AG04450 (cell line): ENCODE results near the gene GALNT9. TPM values are rescaled to one million over a fixed set of nuclear protein-coding genes. Genes with fewer than 3 reads are reported as not detected.

Experiments
- CTCF ChIA-PET: fragments of 300-600, 350-600 bp; formaldehyde crosslinking; extraction: SDS; loops from one replicate; lab custom pipeline; 2022; ENCODE audit warnings: antibody characterized with exemption, inconsistent platforms; lab: Charles Lee
- POLR2A ChIA-PET: fragments of 350-600 bp; formaldehyde crosslinking; extraction: SDS; loops from one replicate; lab custom pipeline; 2021; ENCODE audit warnings: antibody characterized with exemption, inconsistent platforms; lab: Yijun Ruan, JAX
- DNase-seq: peaks from one replicate; pipeline ENCODE4 v3.0.0-alpha.2; 2011; ENCODE audit warnings: low read depth, low spot score
- H3K27ac ChIP-seq: one replicate; pipeline ENCODE4 v1.5.1; 2012; ENCODE audit warnings: low read depth, low read length, control low read depth
- H3K27me3 ChIP-seq: one replicate; pipeline ENCODE4 v1.6.0; 2012; ENCODE audit warnings: low read length; ENCODE audit not compliant: control insufficient read depth, insufficient read depth
- H3K4me3 ChIP-seq: 2 replicates; pipeline ENCODE4 v1.5.1; 2011; ENCODE audit warnings: mild to moderate bottlenecking, low read depth, low read length, control low read depth
- H3K9me3 ChIP-seq: 2 replicates; pipeline ENCODE4 v1.5.1; 2012; ENCODE audit warnings: low read length; ENCODE audit not compliant: control insufficient read depth, insufficient read depth
- CTCF ChIP-seq: IDR thresholded peaks from 2 replicates; pipeline ENCODE4 v1.5.1; 2011; ENCODE audit warnings: low read depth, low read length, control low read depth, inconsistent platforms
- polyA plus RNA-seq: library from polyadenylated mRNA; depleted of rRNA; stranded (reverse); fragments of >200 nt; gene quantifications from 2 replicates; pipeline ENCODE4 v1.2.3, GENCODE V29; 2011

GALNT9 gene
- polyA plus RNA-seq, 1 experiment, result not detected

DNA sequence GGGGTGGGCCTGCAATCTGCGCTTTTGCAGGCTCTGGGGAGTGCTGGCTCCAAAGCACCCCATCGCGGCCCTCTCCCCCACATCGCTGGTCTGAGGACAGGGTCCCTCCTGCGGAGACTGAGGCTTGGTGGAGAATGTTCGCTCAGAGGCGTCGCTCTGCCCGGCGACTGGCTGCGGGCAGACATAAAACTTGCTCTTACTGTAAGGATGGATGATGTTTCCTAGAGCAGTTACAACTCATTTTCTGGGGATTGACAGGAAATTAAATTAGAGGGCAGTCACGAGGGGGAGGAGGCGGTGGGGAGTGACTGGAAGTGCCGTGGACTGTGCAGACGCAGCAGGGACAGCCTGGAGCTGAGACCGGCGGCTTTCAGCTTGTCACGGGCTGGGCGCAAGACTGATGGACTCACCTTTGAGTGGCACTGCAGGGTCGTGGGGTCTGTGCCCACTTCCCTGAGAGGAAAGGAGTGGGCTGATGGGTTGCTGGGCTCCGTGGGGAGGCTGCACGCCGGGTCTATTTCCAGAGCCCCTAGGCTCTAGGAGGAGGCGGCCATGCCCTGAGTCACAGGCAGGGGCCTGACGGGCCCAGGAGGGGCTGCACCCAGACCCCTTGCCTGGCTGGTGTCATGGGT lies 152.4 kb downstream of the GALNT9 start:
- H3K4me3 ChIP-seq, result no peak overlapping the region
- H3K9me3 ChIP-seq, result peaks cover 23% of the 10 kb centered on the region
- TF ChIP-seq CTCF, result no peak
- H3K27ac ChIP-seq, result no peak overlapping the region
- POLR2A ChIA-PET, result no interaction called here
- DNase-seq, result no peak
- CTCF ChIA-PET, result no interaction called here
- peaks cover 57% of the 10 kb centered on the region for H3K27me3 ChIP-seq

- H3K27ac ChIP-seq, result no peak overlapping the region
- DNase-seq, result no peak
- no peak overlapping the region for H3K4me3 ChIP-seq
- ChIA-PET CTCF (no interaction called here), POLR2A (no interaction called here)
- no peak for TF ChIP-seq CTCF
- H3K9me3 ChIP-seq, result peaks cover 18% of the 10 kb centered on the region
- H3K27me3 ChIP-seq, result peaks cover 63% of the 10 kb centered on the region
Measured at GRCh38 chr12:132176385-132176919, 152.9 kb downstream of the GALNT9 start.

DNA sequence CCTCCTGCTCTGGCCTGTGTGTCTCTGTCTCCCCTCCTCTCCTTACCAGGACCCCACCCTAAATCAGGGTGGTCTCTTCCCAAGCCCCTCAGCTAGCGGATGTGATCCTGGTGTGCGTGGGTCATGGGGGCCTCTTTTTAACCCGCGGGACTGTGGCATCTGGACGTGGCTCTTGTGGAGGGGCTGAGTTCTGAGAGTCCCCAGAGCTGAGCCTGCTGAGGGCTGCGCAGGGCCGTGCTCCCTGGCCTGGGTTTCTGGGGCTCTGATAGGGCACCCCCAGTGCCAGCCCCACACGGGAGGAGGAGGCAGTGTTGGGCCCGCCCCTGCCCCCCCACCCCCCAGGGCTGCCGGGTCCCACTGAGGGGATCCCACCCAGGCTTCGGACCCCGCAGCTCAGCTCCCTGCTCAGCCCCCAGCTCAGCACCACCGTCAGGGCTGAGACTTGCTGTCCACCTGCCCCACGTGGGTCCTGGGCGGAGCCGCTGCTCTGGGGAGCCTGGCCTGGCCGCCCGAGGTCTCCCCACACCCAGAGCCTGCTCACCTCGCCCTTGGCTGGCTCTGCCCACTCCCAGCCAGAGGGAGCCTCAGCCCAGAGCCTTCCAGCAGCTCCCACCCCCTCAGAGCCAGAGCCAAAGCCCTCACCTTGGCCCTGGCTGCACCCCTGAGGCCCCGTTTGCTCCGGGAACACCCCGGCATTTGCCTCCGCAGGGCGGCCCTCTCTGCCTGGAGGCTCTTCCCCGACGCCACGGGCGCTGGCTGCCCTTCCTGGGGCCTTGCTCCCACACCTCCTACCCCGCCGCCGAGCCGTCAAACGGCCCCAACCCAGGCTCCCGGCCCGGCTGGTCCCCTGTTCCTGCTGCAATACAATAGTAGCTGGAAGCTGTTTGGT lies 153.6 kb downstream of the GALNT9 start:
- DNase-seq, result no peak
- Histone ChIP-seq H3K27me3 (peaks cover 68% of the 10 kb centered on the region), H3K27ac (no peak overlapping the region), H3K9me3 (peaks cover 10% of the 10 kb centered on the region; the same call in 1 of the 2 replicates), H3K4me3 (no peak overlapping the region)
- no peak for TF ChIP-seq CTCF
- ChIA-PET POLR2A (no interaction called here), CTCF (no interaction called here)

DNA sequence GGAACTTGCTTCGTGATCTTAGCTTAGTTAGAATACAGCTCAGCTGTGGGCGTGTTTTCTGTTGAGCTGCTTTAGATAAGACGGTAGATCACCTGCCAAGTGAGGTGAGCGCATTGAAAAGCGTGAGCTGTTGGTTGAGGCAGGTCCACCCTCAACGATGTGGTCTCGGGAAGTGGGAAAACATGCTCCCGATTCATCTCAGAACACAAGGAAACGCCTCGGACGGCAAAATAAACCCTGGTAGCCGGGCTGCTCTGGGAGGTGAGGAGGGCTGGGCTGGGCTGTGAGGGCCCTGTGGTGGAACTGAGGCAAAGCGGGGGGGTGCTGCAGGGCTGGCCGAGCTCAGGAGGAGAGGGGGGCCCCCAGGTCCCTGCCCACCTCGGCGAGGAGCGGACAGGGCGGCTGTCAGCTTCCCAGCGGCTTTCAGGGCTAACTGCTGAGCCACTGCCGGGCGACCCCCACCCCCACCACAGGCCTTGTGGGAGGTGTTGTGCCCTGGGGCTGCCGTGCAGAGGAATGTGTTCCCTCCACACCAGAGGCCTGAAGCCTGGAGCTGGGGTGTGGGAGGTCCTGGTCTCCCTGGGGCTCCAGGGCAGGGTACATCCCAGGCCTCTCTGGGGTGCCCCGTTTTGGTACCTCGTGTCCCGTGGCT lies 154.4 kb downstream of the GALNT9 start:
- ChIA-PET CTCF (no interaction called here), POLR2A (no interaction called here)
- TF ChIP-seq CTCF, result no peak
- Histone ChIP-seq H3K27ac (no peak overlapping the region), H3K9me3 (peaks cover 9% of the 10 kb centered on the region; the same call in 1 of the 2 replicates), H3K4me3 (no peak overlapping the region), H3K27me3 (peaks cover 74% of the 10 kb centered on the region)
- no peak for DNase-seq
